ENCODE results near the gene PRKCH. TPM values are rescaled to one million over a fixed set of nuclear protein-coding genes. Genes with fewer than 3 reads are reported as not detected.

PRKCH gene
- total and polyA plus RNA-seq, 3 donors from 2014 or later = 15.0 to 26.8 (median 25.4) TPM

DNA sequence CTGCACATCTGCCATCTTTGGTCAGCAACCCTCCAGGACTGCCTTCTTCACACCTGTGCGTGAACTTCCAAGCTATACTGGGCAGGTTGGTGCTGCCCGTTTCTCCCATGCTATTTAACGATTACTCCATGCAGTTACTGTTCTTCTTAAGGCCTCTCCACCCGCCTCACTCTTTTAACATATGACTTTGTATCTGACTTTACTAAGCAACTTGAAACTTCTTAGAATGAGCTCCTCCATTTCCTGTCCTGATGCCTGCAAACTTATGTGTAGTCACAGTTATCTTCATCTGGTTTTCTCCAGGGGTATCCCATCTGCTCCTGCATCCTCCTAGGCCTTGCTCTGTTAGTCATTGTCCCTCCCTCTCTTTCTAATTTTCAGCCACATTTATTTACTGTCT lies 35.7 kb downstream of the PRKCH start:
- H3K4me1 ChIP-seq = no peaks in the 10 kb centered on the region
- intact Hi-C loops (cut with DNase I; ENCODE audit: low total_unique reads) = no loop called here
- no peak for DNase-seq
- H3K4me3 ChIP-seq = no peak overlapping the region
- WGBS, 2 donors = 83 to 89% methylated on average over 4 of the region's 4 CpGs
- no peaks in the 10 kb centered on the region for H3K27me3 ChIP-seq
- no peak for TF ChIP-seq POLR2A (IDR thresholded peaks at IDR 0.05)
- TF ChIP-seq, protein P1, sequence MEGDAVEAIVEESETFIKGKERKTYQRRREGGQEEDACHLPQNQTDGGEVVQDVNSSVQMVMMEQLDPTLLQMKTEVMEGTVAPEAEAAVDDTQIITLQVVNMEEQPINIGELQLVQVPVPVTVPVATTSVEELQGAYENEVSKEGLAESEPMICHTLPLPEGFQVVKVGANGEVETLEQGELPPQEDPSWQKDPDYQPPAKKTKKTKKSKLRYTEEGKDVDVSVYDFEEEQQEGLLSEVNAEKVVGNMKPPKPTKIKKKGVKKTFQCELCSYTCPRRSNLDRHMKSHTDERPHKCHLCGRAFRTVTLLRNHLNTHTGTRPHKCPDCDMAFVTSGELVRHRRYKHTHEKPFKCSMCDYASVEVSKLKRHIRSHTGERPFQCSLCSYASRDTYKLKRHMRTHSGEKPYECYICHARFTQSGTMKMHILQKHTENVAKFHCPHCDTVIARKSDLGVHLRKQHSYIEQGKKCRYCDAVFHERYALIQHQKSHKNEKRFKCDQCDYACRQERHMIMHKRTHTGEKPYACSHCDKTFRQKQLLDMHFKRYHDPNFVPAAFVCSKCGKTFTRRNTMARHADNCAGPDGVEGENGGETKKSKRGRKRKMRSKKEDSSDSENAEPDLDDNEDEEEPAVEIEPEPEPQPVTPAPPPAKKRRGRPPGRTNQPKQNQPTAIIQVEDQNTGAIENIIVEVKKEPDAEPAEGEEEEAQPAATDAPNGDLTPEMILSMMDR (IDR thresholded peaks at IDR 0.05) = no peak
- H3K27ac ChIP-seq = no peak overlapping the region
- no peaks in the 10 kb centered on the region for H3K9me3 ChIP-seq
- H3K36me3 ChIP-seq (ENCODE audit: low read depth, missing control alignments) = no peaks in the 10 kb centered on the region

DNA sequence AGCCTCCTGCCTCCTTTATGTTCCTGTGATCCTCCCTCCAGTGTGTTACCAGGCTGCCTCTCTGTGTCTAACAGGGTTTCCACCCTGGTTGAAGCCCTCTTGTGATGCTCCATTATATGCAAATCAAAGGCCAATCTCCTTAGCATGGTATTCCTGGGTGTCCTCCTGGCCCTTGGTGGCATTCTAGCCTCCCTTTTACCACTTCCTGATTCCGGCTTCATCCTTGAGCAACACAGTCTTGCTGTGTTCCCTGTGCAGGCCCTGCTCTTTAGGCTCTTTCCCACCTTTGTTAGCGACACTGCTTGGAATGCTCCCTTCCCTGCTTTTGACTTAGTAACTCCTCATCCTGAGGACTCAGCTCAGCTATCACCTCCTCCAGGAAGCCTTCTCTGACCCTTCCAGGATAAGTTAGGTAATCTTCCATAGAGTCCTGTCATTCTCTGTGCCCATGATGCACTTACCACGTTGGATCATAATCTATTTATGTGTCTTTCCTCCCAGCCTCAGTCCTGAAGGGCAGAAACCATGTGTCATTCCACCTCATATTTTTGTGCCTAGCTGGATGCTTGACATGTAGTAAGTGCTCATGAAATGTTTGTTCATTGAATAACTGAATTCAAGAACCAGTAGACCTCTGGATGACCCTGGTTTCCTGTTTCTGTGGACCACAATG lies 37.3 kb downstream of the PRKCH start:
- Histone ChIP-seq H3K27me3 (no peaks in the 10 kb centered on the region), H3K36me3 (ENCODE audit: low read depth, missing control alignments) (no peaks in the 10 kb centered on the region), H3K9me3 (no peaks in the 10 kb centered on the region), H3K4me3 (no peak overlapping the region), H3K27ac (no peak overlapping the region), H3K4me1 (no peaks in the 10 kb centered on the region)
- WGBS, 2 donors = 83 to 84% methylated on average over 3 of the region's 3 CpGs
- intact Hi-C loops (cut with DNase I; ENCODE audit: low total_unique reads) = no loop called here
- TF ChIP-seq, protein P1 (IDR thresholded peaks at IDR 0.05) = no peak
- TF ChIP-seq POLR2A (IDR thresholded peaks at IDR 0.05) = no peak
- DNase-seq = no peak

GRCh38 chr14:61360796-61361525 lies 39.6 kb downstream of the PRKCH start:
- Histone ChIP-seq H3K36me3 (ENCODE audit: low read depth, missing control alignments) (no peaks in the 10 kb centered on the region), H3K4me1 (no peaks in the 10 kb centered on the region), H3K27ac (no peak overlapping the region), H3K27me3 (no peaks in the 10 kb centered on the region), H3K9me3 (no peaks in the 10 kb centered on the region), H3K4me3 (no peak overlapping the region)
- 65 to 81% methylated on average over 5 of the region's 5 CpGs for WGBS, 2 donors
- no peak for TF ChIP-seq POLR2A (IDR thresholded peaks at IDR 0.05)
- TF ChIP-seq, protein P1 (IDR thresholded peaks at IDR 0.05) = no peak
- intact Hi-C loops (cut with DNase I; ENCODE audit: low total_unique reads) = no loop called here
- no peak for DNase-seq

DNA sequence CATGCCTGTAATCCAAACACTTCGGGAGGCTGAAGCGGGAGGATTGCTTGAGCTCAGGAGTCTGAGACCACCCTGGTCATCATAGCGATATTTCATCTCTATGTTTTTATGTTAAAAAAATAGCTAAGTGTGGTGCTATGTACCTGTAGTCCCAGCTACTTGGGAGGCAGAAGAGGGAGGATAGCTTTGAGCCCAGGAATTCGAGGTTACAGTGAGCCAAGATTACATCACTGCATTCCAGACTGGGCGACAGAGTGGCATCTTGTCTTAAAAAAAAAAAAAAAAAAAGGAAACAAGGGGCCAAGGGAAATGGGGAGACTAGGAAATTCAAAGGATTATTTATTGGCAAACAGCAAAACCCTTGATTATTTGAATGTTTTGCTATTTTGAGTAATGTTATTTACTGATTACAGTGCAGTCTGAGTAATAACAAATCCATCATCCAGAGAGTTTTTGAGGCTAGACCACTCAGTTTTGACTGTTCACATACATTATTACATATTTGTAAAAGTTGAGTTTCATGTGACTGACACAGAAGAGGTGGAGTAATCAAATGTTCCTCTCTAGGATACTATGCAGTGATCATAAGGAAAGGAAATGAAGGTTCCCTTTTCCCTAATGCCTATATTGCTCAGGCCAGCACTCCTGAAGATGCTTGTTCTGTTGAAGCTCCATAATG lies 40.8 kb downstream of the PRKCH start:
- Histone ChIP-seq H3K27me3 (no peaks in the 10 kb centered on the region), H3K27ac (no peak overlapping the region), H3K4me1 (no peaks in the 10 kb centered on the region), H3K9me3 (no peaks in the 10 kb centered on the region), H3K36me3 (ENCODE audit: low read depth, missing control alignments) (no peaks in the 10 kb centered on the region), H3K4me3 (no peak overlapping the region)
- WGBS, 2 donors = 77 to 82% methylated on average over 5 of the region's 5 CpGs
- TF ChIP-seq POLR2A (IDR thresholded peaks at IDR 0.05) = no peak
- TF ChIP-seq, protein P1 (IDR thresholded peaks at IDR 0.05) = no peak
- intact Hi-C loops (cut with DNase I; ENCODE audit: low total_unique reads) = no loop called here
- DNase-seq = no peak
